Stimulated activated CD8-positive, alpha-beta memory T cell treated with anti-CD3 and anti-CD28 coated beads, Interleukin-15, amount 100 ng/mL, for 24 hours (primary cell): ENCODE results near the gene CST1.

ENCODE experiments used
- DNase-seq: peaks from one replicate; pipeline ENCODE4 v3.0.0-alpha.2; 2020; ENCODE audit warnings: low read depth

CST1 gene

DNA sequence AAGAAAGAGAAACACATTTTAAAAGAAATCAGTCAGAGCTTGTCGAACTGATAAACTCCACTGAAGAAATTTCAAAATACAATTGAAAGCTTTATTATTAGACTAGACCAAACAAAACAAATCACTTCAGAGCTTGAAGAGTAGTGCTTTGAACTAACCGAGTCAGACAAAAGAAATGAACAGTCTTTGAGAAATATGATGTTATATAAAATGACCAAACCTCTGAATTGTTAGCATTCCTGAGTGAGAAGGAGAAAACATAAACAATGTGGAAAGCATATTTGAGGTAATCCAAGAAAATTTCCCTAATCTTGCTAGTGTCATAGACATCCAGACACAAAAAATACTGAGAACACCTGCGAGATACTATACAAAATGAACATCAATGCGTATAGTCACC lies 48.7 kb downstream of the CST1 start:
- DNase-seq, result no peak

DNA sequence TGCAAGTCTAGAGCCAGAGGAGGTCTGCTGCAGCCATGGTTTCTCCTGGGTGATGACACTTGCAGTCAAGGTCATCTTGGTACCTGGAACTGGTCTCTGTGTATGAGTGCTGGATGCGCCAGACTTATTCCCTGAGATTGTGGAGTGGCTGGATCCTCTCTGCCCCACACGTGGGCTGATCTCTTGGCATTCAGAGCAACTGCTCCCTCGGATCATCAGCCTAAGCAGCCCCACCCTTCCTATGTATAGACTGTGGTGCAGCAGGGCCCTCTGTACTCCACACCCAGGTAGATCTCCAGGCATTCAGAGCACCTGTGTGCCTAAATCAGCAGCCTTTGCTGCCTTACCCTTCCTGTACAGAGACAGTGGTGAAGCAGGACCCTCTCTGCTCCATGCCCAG lies 49.8 kb downstream of the CST1 start:
- DNase-seq, result no peak

DNA sequence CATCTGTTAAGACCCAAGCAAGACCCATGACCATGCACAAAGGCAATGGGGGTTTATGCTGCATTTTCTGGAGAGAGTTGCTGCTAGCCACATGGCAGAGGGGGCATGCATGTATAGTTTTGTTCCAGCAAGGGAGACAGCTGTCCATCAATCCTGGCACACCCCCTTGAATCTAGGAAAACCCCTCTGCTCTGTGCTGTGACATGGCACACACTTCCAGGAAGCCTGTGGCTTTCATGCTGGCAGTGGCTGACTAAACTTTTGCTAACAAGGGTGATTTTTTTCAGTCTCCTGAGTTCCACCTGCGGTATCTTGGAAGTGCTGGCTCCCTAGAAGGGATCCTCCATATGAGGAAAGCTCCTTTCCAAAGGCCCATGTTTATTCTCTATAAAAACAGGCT lies 52.8 kb downstream of the CST1 start:
- DNase-seq, result no peak
